22Rv1 (cell line): ENCODE results near the gene RIT1.

ENCODE experiments used
- H3K27ac ChIP-seq: fragments of 450-650 bp; 2 replicates; pipeline ENCODE4 v1.5.1; 2017
- ZFX ChIP-seq: fragments of 450-650 bp; IDR thresholded peaks from 2 replicates; pipeline ENCODE4 v1.6.1; 2017; ENCODE audit warnings: antibody characterized with exemption, borderline replicate concordance
- TF ChIP-seq, protein P1 (sequence below): fragments of 450-650 bp; IDR thresholded peaks from 2 replicates; pipeline ENCODE4 v1.5.1; 2017; ENCODE audit warnings: mild to moderate bottlenecking

The RIT1 gene

DNA sequence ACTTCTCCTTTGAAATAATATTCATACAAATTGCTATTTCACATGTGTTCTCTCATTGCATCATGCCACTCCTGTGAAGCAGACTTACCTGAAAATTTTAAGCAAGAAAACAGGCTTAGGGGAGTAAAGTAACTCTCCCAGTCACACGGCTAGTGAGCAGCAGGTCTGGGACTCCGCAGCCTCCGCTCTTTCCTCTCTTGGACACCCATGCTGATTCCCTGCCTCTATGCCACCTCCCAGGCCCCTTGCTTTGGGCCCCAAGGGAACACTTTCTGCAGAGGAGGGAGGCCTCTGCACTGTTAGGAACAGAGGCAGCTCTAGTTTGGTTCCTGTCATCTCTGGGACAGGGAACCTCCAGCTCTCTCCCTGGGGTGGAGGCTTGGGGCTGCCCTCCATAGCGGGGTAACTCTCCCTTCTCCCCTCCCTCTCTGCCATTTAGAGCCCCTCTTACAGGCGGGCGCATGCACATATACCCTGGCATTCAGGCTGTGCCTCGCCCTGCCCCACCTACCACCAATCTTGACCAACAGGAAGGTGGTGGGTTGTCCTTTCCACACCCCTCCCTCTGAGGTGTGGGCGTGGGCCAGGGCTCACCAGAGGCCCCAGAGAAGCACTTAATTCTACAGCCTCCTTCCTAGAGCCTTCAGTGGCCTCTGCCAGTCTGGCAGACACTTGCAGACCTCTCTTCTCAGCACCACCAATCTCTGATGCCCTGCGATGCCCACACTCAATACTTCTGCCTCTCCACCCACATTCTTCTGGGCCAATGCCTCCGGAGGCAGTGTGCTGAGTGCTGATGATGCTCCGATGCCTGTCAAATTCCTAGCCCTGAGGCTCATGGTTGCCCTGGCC, 30.1 kb upstream of the RIT1 start, which contains the start of gene RXFP4:
Gene RXFP4, plus strand, starts transcription at position 646 of the 852 bp plus-strand sequence. Its CDS starts 72 bp downstream, at position 718.
- H3K27ac ChIP-seq, result peak within 1 kb of the TSS; percentile 73
- TF ChIP-seq, protein P1, sequence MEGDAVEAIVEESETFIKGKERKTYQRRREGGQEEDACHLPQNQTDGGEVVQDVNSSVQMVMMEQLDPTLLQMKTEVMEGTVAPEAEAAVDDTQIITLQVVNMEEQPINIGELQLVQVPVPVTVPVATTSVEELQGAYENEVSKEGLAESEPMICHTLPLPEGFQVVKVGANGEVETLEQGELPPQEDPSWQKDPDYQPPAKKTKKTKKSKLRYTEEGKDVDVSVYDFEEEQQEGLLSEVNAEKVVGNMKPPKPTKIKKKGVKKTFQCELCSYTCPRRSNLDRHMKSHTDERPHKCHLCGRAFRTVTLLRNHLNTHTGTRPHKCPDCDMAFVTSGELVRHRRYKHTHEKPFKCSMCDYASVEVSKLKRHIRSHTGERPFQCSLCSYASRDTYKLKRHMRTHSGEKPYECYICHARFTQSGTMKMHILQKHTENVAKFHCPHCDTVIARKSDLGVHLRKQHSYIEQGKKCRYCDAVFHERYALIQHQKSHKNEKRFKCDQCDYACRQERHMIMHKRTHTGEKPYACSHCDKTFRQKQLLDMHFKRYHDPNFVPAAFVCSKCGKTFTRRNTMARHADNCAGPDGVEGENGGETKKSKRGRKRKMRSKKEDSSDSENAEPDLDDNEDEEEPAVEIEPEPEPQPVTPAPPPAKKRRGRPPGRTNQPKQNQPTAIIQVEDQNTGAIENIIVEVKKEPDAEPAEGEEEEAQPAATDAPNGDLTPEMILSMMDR, result no peak
- TF ChIP-seq ZFX, result no peak

DNA sequence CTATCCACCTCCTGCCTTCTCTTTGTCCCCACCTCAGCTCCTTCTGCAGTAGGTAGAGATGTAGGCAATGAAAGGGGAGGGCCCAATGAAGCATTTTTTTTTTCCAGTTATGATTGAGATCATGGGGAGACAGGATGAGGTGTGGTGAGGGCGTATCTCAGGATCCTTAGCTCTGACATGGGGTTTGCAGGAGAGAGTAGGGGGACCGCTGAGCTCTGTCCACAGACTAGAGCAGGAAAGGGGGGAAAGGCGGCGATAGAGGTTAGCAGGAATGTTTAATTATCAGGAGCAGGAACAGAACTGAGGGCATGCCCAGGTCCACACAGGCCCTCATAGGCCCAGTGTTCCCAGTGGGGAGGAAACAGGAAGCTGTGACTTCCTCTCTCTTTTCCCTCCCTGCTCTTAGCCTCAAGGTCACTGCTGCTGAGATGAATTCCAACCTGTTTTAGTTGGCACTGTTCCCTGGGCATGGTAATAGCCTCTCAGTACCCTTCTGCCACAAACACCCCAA, 29.4 kb upstream of the RIT1 start:
- peak overlapping the region; percentile 73 for H3K27ac ChIP-seq
- TF ChIP-seq, protein P1, result no peak
- TF ChIP-seq ZFX, result no peak

DNA sequence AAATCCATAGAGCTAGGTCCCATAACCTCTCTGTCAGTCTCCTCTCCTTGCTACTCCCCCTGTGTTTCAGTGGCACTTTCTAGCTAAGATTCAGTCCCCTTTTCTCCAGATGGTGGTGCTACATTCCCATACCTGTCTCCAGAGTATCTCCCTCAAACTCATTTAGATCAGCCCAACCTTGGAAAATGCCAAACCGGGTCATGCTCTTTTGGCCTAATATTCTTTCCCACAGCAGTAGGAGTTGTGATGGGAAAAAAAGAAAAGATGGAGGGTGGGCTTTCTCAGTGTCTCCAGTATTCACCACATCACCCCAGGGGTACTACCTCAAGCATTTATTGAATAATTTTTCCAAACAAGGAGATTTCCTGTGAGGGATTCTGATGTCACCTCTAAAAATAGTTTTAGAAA, 27.1 kb upstream of the RIT1 start:
- TF ChIP-seq, protein P1, result peak; percentile 83
- TF ChIP-seq ZFX, result no peak
- H3K27ac ChIP-seq, result no peak overlapping the region

DNA sequence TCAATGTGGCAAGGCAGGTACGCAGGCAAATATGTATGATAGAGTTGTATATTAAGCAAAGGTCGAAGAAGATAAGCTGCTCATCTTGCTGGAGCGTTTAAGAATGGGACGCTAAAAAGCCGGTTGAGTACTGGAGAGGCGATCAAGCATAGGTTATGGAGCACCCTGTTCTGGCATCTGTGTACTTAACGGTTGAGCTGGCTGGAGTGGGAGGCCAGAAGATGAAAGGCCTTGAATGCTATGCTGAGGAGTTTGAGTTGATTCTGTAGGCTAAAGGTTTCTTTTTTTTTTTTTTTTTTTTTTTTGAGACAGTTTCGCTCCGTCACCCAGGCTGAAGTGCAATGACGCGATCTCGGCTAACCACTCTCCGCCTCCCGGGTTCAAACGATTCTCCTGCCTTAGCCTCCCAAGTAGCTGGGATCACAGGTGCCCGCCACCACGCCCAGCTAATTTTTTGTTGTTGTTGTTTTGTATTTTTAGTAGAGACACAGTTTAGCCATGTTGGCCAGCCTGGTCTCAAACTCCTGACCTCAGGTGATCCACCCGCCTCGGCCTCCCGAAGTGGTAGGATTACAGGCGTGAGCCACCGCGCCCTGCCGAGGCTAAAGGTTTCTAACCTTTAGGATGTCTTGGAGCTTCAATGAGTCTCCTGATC, 23.9 kb upstream of the RIT1 start:
- TF ChIP-seq ZFX, result no peak
- TF ChIP-seq, protein P1, result no peak
- H3K27ac ChIP-seq, result peak overlapping the region; percentile 95

DNA sequence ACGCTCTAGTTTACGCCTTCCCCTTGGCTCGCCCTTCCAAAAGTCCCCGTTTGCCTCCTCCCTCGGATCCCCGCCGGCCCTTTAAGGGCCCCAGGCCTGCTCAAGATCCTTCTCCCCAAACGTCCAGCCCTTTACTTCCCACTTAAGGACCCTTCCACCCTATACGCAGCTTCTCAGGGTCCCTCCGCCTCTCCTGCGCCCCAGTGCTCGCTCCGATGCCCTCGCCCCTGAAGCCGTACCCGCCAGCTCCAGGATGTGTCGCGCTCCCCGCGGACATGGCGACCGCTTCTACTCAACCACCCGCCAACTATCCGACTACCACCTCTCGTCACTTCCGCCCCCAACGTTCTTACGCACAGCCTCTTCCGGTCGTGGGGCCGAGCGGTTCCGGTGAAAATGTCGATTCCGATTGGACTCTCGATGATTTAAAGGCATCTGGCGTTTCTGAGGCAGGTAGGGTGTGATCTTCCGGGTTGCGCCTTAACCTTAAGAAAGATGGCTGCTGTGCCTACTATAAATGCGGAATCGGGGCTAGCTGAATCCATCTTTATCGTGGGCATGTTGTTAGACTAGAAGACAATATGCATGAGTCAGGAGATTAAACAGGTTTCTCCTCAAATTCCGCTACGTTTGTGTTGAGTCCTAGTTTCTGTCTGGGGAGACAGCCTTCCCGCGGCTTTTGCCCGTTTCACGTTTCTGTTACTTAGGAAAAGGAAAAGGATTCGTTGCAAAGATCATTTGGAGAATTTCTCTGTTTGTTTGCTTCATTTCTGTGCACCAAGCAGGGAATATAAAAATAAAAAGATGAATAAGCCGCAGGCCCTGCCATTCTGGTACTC, 23.2 kb upstream of the RIT1 start, which contains the start of gene KHDC4:
Gene KHDC4, minus strand, starts transcription at position 317 of the 839 bp plus-strand sequence. Its CDS starts 40 bp downstream, at position 277.
- TF ChIP-seq ZFX, result 0 out of 2 replicates have a peak, but pooled peaks have one; percentile 40
- TF ChIP-seq, protein P1, result 0 out of 2 replicates have a peak, but pooled peaks have one; percentile 3
- peak within 1 kb of the TSS; percentile 95 for H3K27ac ChIP-seq

DNA sequence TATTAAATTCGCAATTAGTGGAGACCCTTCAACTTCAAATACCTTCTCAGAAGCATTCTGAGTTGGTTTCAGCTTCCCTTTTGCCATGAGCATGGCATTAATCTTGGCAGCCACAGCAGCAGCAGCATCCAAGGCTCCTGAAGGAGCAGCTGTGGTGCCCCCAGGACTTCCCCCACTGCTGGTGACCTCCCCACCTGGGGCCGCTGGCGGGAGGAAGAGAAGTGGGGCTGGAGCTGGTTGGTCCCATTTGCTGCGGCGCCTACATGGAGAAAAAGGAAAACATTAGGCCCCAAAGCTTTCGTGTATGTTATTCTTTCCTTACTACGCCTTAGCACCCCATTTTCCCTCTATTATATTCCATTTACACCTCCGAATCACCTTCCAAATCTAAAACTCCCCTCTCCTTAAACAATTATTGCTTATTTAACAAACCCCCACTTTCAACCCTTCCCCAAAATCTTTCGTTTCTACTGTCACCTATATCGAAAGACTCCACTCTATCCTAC, 22.5 kb upstream of the RIT1 start:
- no peak for TF ChIP-seq ZFX
- TF ChIP-seq, protein P1, result 0 out of 2 replicates have a peak, but pooled peaks have one; percentile 1
- H3K27ac ChIP-seq, result peak overlapping the region; percentile 95
